ENCODE measurements around the gene MBOAT2.

DNA sequence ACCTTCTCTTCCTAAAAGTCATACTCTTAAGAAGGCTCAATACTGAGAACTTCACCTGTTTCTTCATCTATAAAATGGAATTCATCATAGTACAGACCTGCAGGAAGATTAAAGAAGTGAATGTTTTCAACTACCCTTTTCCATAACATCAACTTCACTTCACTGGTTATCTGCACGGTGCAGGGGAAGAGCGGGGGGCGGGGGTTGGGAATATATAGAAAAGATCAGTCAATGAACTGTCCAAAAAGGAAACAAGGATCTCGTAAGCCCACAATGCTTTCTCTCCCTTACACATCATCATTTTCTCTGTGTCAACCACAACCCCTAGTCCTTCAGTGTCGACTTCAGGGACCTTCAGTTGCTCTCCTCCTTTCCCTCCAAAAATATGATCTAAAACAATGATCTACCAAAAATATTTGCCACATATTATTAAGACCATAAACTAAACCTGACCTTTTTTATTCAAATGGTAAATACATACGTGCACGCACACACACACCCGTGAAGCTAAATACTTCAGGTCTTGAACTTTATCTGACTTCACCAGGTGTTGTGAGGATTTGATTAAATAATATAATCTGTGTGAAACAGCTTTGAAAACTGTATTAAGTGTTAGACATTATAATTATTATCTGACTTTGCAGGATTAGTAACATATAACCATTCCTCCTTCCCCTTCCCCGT is 4.9 kb downstream of the MBOAT2 start:
- TF ChIP-seq, protein P1, sequence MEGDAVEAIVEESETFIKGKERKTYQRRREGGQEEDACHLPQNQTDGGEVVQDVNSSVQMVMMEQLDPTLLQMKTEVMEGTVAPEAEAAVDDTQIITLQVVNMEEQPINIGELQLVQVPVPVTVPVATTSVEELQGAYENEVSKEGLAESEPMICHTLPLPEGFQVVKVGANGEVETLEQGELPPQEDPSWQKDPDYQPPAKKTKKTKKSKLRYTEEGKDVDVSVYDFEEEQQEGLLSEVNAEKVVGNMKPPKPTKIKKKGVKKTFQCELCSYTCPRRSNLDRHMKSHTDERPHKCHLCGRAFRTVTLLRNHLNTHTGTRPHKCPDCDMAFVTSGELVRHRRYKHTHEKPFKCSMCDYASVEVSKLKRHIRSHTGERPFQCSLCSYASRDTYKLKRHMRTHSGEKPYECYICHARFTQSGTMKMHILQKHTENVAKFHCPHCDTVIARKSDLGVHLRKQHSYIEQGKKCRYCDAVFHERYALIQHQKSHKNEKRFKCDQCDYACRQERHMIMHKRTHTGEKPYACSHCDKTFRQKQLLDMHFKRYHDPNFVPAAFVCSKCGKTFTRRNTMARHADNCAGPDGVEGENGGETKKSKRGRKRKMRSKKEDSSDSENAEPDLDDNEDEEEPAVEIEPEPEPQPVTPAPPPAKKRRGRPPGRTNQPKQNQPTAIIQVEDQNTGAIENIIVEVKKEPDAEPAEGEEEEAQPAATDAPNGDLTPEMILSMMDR (conservative IDR thresholded peaks at IDR 0.05; ENCODE audit: low read depth, low read length), result no peak
- TF ChIP-seq EZH2 (IDR thresholded peaks at IDR 0.05; ENCODE audit: borderline replicate concordance, low read depth, low read length, poor library complexity, severe bottlenecking), result no peak
